ENCODE measurements around the gene HBD. TPM values are rescaled to one million over a fixed set of nuclear protein-coding genes. Genes with fewer than 3 reads are reported as not detected.

HBD gene
- total RNA-seq, 2 donors from 2014 or later: not detected

DNA sequence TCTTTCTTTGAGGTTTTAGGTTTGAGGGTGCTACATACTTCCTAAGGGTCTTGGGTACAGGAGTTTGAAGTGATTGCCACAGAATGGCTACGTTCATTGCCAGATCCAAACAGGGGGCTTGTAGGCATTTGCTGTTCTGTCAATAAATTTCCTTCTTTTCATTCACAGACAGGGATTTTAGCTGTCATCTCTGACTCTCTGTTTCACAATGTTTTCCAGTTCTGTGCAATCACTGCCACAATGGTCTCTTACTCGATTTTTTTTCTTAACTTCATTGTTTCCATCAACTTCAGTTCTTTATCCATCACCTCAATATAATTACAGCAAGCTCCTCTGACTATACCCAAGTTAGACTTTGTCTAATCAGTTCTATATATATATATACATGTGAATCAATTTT is 6.2 kb upstream of the HBD start:
- no peaks in the 10 kb centered on the region for H3K4me1 Mint-ChIP-seq
- Histone ChIP-seq H3K27me3 (ENCODE audit: control insufficient read depth, insufficient read depth, low read length, poor library complexity, severe bottlenecking) (no peaks in the 10 kb centered on the region), H3K4me1 (ENCODE audit: control insufficient read depth, insufficient read depth, low read length) (no peaks in the 10 kb centered on the region), H3K9ac (ENCODE audit: extremely low read depth, low read length, poor library complexity, severe bottlenecking) (no peak overlapping the region), H3K9me3 (ENCODE audit: control insufficient read depth, low read length) (no peaks in the 10 kb centered on the region), H3K4me3 (ENCODE audit: low read length) (no peak overlapping the region), H3K27ac (ENCODE audit: low read depth, low read length) (no peak overlapping the region), H3K36me3 (ENCODE audit: control insufficient read depth, insufficient read depth, low read length) (no peaks in the 10 kb centered on the region)
- 87% methylated on average over 2 of the region's 2 CpGs; no CpG with 5 or more reads in 1 of the 2 experiments for WGBS, 2 experiments (ENCODE audit: insufficient coverage in 1 of 2, insufficient read length in 1 of 2)
- peaks cover 4% of the 10 kb centered on the region for H3K27me3 Mint-ChIP-seq (ENCODE audit: insufficient read depth)
- H3K36me3 Mint-ChIP-seq (ENCODE audit: low read depth): no peaks in the 10 kb centered on the region
- no peak for DNase-seq
- no peak overlapping the region for H3K27ac Mint-ChIP-seq
- TF ChIP-seq, protein P1, sequence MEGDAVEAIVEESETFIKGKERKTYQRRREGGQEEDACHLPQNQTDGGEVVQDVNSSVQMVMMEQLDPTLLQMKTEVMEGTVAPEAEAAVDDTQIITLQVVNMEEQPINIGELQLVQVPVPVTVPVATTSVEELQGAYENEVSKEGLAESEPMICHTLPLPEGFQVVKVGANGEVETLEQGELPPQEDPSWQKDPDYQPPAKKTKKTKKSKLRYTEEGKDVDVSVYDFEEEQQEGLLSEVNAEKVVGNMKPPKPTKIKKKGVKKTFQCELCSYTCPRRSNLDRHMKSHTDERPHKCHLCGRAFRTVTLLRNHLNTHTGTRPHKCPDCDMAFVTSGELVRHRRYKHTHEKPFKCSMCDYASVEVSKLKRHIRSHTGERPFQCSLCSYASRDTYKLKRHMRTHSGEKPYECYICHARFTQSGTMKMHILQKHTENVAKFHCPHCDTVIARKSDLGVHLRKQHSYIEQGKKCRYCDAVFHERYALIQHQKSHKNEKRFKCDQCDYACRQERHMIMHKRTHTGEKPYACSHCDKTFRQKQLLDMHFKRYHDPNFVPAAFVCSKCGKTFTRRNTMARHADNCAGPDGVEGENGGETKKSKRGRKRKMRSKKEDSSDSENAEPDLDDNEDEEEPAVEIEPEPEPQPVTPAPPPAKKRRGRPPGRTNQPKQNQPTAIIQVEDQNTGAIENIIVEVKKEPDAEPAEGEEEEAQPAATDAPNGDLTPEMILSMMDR (conservative IDR thresholded peaks at IDR 0.05): no peak
- H3K4me3 Mint-ChIP-seq: no peak overlapping the region
- no peaks in the 10 kb centered on the region for H3K9me3 Mint-ChIP-seq

GRCh38 chr11:5240056-5240455 is 5.8 kb upstream of the HBD start:
- H3K4me3 ChIP-seq (ENCODE audit: low read length): no peak overlapping the region
- H3K4me1 Mint-ChIP-seq: no peaks in the 10 kb centered on the region
- H3K4me3 Mint-ChIP-seq: no peak overlapping the region
- H3K9me3 ChIP-seq (ENCODE audit: control insufficient read depth, low read length): no peaks in the 10 kb centered on the region
- no peaks in the 10 kb centered on the region for H3K36me3 Mint-ChIP-seq (ENCODE audit: low read depth)
- no peaks in the 10 kb centered on the region for H3K9me3 Mint-ChIP-seq
- no peak overlapping the region for H3K27ac Mint-ChIP-seq
- DNase-seq: no peak
- TF ChIP-seq, protein P1 (conservative IDR thresholded peaks at IDR 0.05): no peak
- H3K27ac ChIP-seq (ENCODE audit: low read depth, low read length): no peak overlapping the region
- WGBS, 2 experiments (ENCODE audit: insufficient coverage in 1 of 2, insufficient read length in 1 of 2): 92 to 100% methylated on average over 1 of the region's 1 CpG
- H3K36me3 ChIP-seq (ENCODE audit: control insufficient read depth, insufficient read depth, low read length): no peaks in the 10 kb centered on the region
- H3K4me1 ChIP-seq (ENCODE audit: control insufficient read depth, insufficient read depth, low read length): no peaks in the 10 kb centered on the region
- no peak overlapping the region for H3K9ac ChIP-seq (ENCODE audit: extremely low read depth, low read length, poor library complexity, severe bottlenecking)
- H3K27me3 ChIP-seq (ENCODE audit: control insufficient read depth, insufficient read depth, low read length, poor library complexity, severe bottlenecking): no peaks in the 10 kb centered on the region
- peaks cover 4% of the 10 kb centered on the region for H3K27me3 Mint-ChIP-seq (ENCODE audit: insufficient read depth)

DNA sequence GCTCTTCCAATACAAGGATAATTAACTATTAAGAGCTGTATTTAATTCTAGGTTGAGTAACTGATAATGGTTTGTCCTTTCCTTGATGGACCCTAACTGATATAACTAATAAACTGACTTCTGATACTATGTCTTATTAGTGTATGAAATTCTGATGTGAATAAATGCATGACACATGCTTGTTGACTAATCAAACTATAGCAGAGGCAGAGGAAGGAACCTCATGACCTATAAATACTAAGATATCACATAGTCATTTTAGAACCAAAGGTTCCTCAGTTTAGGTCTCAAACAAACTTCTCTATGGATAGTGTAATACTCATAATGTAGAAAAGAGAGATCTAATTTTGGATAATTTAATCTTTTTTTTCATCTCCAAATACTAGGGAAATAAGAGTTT is 4.8 kb upstream of the HBD start:
- Histone ChIP-seq H3K9me3 (ENCODE audit: control insufficient read depth, low read length) (no peaks in the 10 kb centered on the region), H3K27ac (ENCODE audit: low read depth, low read length) (no peak overlapping the region), H3K9ac (ENCODE audit: extremely low read depth, low read length, poor library complexity, severe bottlenecking) (no peak overlapping the region), H3K4me1 (ENCODE audit: control insufficient read depth, insufficient read depth, low read length) (no peaks in the 10 kb centered on the region), H3K36me3 (ENCODE audit: control insufficient read depth, insufficient read depth, low read length) (no peaks in the 10 kb centered on the region), H3K4me3 (ENCODE audit: low read length) (no peak overlapping the region), H3K27me3 (ENCODE audit: control insufficient read depth, insufficient read depth, low read length, poor library complexity, severe bottlenecking) (no peaks in the 10 kb centered on the region)
- Mint-ChIP-seq H3K4me3 (no peak overlapping the region), H3K4me1 (no peaks in the 10 kb centered on the region), H3K27ac (no peak overlapping the region), H3K36me3 (ENCODE audit: low read depth) (no peaks in the 10 kb centered on the region), H3K27me3 (ENCODE audit: insufficient read depth) (peaks cover 5% of the 10 kb centered on the region), H3K9me3 (no peaks in the 10 kb centered on the region)
- DNase-seq: no peak
- TF ChIP-seq, protein P1 (conservative IDR thresholded peaks at IDR 0.05): no peak
